ENCODE results near the gene WDR70. TPM values are rescaled to one million over a fixed set of nuclear protein-coding genes. Genes with fewer than 3 reads are reported as not detected.
A peak's percentile ranks its signal among the peaks of the same experiment; 100 is the strongest.

WDR70 gene
- total RNA-seq, 1 experiment from 2014 or later = 78.2 TPM

DNA sequence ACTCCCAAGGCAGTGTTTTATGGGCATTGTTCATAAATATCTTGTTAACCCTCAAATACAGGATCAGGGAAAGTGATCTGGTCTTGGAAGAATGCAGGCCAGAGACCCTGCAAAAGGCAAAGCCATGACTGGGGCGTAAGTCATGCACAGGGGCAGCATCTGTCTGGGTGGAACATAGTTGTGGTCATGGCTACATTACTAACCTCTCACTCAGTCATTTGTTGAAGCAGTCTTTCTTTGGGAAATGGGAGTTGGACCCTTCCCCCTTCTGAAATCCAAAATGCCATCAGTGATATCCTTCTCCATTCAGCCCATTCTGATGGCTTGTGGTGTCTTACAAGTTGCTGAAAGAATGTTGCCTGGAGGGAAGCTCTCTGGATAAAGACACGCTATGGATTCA is 392.6 kb downstream of the WDR70 start:
- Histone ChIP-seq H3K4me3 (no peak overlapping the region), H3K4me1 (replicated peaks; ENCODE audit: insufficient read depth) (peaks cover 26% of the 10 kb centered on the region), H4K20me1 (ENCODE audit: insufficient read depth) (no peaks in the 10 kb centered on the region), H3K79me2 (ENCODE audit: low read depth) (no peaks in the 10 kb centered on the region), H3K27me3 (ENCODE audit: insufficient read depth, low read depth) (no peaks in the 10 kb centered on the region), H3K9me3 (ENCODE audit: insufficient read depth, low read depth) (peaks cover 11% of the 10 kb centered on the region), H3K9me2 (ENCODE audit: insufficient read depth) (no peaks in the 10 kb centered on the region), H3K36me3 (ENCODE audit: low read depth) (no peaks in the 10 kb centered on the region), H3K27ac (peak overlapping the region; percentile 20; the same call in 1 of the 2 replicates), H2AFZ (no peak overlapping the region), H3F3A (ENCODE audit: insufficient read depth, low read depth) (peaks cover 17% of the 10 kb centered on the region; the same call in 1 of the 2 replicates), H3K4me2 (peak overlapping the region; percentile 52)
- CTCF ChIA-PET = no interaction called here
- TF ChIP-seq EZH2 (IDR thresholded peaks at IDR 0.05; ENCODE audit: low read depth) = no peak
- TF ChIP-seq, protein P1, sequence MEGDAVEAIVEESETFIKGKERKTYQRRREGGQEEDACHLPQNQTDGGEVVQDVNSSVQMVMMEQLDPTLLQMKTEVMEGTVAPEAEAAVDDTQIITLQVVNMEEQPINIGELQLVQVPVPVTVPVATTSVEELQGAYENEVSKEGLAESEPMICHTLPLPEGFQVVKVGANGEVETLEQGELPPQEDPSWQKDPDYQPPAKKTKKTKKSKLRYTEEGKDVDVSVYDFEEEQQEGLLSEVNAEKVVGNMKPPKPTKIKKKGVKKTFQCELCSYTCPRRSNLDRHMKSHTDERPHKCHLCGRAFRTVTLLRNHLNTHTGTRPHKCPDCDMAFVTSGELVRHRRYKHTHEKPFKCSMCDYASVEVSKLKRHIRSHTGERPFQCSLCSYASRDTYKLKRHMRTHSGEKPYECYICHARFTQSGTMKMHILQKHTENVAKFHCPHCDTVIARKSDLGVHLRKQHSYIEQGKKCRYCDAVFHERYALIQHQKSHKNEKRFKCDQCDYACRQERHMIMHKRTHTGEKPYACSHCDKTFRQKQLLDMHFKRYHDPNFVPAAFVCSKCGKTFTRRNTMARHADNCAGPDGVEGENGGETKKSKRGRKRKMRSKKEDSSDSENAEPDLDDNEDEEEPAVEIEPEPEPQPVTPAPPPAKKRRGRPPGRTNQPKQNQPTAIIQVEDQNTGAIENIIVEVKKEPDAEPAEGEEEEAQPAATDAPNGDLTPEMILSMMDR (conservative IDR thresholded peaks at IDR 0.05) = no peak
- POLR2A ChIA-PET (ENCODE audit: unreplicated experiment) = interaction anchor here (0.5 kb wide), 1 partner anchor 570 kb away, joined by 3 read pairs; no protein-coding TSS in a partner anchor
- intact Hi-C loops (cut with micrococcal nuclease; ENCODE audit: unreplicated experiment) = loop anchor here (1.0 to 10.0 kb wide), 4 partner anchors 43 to 423 kb away; no protein-coding TSS in a partner anchor
- no TSS peak for BruUV-seq (replicated peaks)
- DNase-seq = peak; percentile 71 to 82

DNA sequence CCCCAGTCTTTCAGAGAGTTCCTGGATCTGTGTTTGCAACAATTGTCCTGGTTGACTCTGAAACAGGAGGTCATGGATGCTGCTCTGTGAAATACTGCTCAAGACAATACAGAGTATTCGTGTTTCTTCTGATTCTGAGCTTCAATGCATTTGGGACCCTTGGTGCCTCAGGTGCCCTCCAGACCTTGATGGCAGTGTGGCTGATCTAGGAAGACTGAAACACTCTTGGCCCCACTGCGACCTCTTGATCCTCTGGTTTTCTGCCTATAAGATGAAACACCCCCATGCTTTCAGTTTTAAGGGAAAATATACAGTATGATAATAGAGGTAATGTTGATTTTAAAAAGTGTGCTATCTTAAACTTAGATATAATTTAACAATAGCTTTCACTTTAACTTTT is 393.1 kb downstream of the WDR70 start:
- no peak overlapping the region for H2AFZ ChIP-seq
- BruUV-seq (replicated peaks) = TSS peak; percentile 76
- CTCF ChIA-PET = no interaction called here

DNA sequence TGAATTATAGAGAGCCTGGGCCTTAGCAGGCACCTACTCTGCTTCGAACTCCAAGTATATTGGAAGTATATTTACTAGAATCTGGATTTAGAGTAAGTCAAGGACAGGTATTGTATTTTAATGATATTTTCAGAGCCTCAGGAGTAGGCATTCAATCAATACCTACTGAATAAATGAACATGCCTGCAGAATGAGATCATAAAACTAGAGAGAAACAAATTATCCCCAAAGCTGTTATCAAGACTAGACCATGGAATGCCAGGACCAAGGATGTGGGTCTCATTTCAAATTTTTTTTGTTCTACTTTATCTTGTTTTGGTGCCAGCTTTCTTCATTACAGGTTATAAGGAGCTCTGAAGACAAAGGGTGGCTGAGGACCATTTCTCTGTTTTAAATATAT is 394.7 kb downstream of the WDR70 start:
- H2AFZ ChIP-seq = no peak overlapping the region
- H3K4me2 ChIP-seq = no peak overlapping the region
- no peak for DNase-seq
- H3K4me1 ChIP-seq (replicated peaks; ENCODE audit: insufficient read depth) = peaks cover 26% of the 10 kb centered on the region
- no TSS peak for BruUV-seq (replicated peaks)
- H3K9me3 ChIP-seq (ENCODE audit: insufficient read depth, low read depth) = peaks cover 11% of the 10 kb centered on the region
- H3K36me3 ChIP-seq (ENCODE audit: low read depth) = no peaks in the 10 kb centered on the region
- TF ChIP-seq EZH2 (IDR thresholded peaks at IDR 0.05; ENCODE audit: low read depth) = no peak
- peaks cover 17% of the 10 kb centered on the region; the same call in 1 of the 2 replicates for H3F3A ChIP-seq (ENCODE audit: insufficient read depth, low read depth)
- H3K27ac ChIP-seq = no peak overlapping the region
- intact Hi-C loops (cut with micrococcal nuclease; ENCODE audit: unreplicated experiment) = loop anchor here (10.0 kb wide), 1 partner anchor 421 kb away; no protein-coding TSS in a partner anchor
- H3K9me2 ChIP-seq (ENCODE audit: insufficient read depth) = no peaks in the 10 kb centered on the region
- no peaks in the 10 kb centered on the region for H3K27me3 ChIP-seq (ENCODE audit: insufficient read depth, low read depth)
- CTCF ChIA-PET = no interaction called here
- POLR2A ChIA-PET (ENCODE audit: unreplicated experiment) = interaction anchor here (0.6 kb wide), 1 partner anchor 32 kb away, joined by 3 read pairs; no protein-coding TSS in a partner anchor
- H3K4me3 ChIP-seq = no peak overlapping the region
- no peaks in the 10 kb centered on the region for H4K20me1 ChIP-seq (ENCODE audit: insufficient read depth)
- H3K79me2 ChIP-seq (ENCODE audit: low read depth) = no peaks in the 10 kb centered on the region

More for the DNA sequence above, 393.1 kb downstream of the WDR70 start:
- POLR2A ChIA-PET (ENCODE audit: unreplicated experiment) = no interaction called here
- no peak overlapping the region for H3K27ac ChIP-seq
- H3K36me3 ChIP-seq (ENCODE audit: low read depth) = no peaks in the 10 kb centered on the region
- H3K79me2 ChIP-seq (ENCODE audit: low read depth) = no peaks in the 10 kb centered on the region
- H3F3A ChIP-seq (ENCODE audit: insufficient read depth, low read depth) = peaks cover 17% of the 10 kb centered on the region; the same call in 1 of the 2 replicates
- peaks cover 11% of the 10 kb centered on the region for H3K9me3 ChIP-seq (ENCODE audit: insufficient read depth, low read depth)
- H4K20me1 ChIP-seq (ENCODE audit: insufficient read depth) = no peaks in the 10 kb centered on the region
- H3K4me3 ChIP-seq = no peak overlapping the region
- TF ChIP-seq, protein P1 (conservative IDR thresholded peaks at IDR 0.05) = no peak
- TF ChIP-seq EZH2 (IDR thresholded peaks at IDR 0.05; ENCODE audit: low read depth) = no peak
- H3K4me1 ChIP-seq (replicated peaks; ENCODE audit: insufficient read depth) = peaks cover 26% of the 10 kb centered on the region
- H3K4me2 ChIP-seq = peak overlapping the region; percentile 52
- H3K27me3 ChIP-seq (ENCODE audit: insufficient read depth, low read depth) = no peaks in the 10 kb centered on the region
- no peak for DNase-seq
- intact Hi-C loops (cut with micrococcal nuclease; ENCODE audit: unreplicated experiment) = loop anchor here (10.0 kb wide), 1 partner anchor 423 kb away; no protein-coding TSS in a partner anchor
- no peaks in the 10 kb centered on the region for H3K9me2 ChIP-seq (ENCODE audit: insufficient read depth)

Measured in PC-9 (cell line).